ENCODE data around the gene HAUS8. TPM values are rescaled to one million over a fixed set of nuclear protein-coding genes. Genes with fewer than 3 reads are reported as not detected.

Gene HAUS8
- total and polyA plus RNA-seq, 2 of the 13 experiments (the other 11 are each of a cell fraction or from before 2014, with no cell fraction given) = 7.8 to 17.5 TPM

DNA sequence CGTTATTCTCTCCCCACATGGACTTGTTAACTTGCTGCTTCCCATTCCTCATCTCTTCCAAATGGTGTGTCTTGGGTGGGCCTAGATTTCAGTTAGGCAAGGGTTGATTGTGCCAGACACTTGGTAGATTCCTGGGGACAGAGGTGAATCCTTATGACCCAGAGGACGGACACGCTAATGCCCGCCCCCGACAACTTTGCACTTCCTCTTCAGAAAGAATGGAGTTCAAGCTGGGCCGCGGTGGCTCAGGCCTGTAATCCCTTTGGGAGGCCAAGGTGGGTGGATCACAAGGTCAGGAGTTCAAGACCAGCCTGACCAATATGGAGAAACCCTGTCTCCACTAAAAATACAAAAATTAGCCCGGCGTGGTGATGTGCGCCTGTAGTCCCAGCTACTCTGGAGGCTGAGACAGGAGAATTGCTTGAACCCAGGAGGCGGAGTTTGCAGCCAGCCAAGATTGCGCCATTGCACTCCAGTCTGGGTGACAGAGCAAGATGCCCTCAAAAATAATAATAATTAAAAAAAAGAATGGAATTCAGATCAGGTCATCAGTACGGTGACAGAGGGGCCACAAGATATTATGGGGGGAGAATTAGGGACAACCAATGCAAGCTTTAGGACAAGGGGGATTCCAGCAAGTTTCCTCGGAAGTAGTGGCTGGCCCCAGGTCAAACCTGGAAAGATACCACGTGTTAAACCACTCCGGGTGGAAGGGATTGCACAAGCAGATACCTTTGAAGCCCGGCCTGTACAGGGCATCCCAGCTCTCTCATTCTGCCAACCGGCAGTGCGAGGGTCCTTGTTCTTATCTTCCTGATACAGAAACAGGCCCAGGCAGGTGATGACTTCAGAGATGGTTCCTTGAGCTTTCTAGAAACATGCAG lies 3.0 kb upstream of the HAUS8 start (continued):
- TF ChIP-seq HOXA7 (CRISPR knock-in tag; IDR thresholded peaks at IDR 0.05) = no peak
- TF ChIP-seq, protein P1, sequence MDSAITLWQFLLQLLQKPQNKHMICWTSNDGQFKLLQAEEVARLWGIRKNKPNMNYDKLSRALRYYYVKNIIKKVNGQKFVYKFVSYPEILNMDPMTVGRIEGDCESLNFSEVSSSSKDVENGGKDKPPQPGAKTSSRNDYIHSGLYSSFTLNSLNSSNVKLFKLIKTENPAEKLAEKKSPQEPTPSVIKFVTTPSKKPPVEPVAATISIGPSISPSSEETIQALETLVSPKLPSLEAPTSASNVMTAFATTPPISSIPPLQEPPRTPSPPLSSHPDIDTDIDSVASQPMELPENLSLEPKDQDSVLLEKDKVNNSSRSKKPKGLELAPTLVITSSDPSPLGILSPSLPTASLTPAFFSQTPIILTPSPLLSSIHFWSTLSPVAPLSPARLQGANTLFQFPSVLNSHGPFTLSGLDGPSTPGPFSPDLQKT (CRISPR knock-in tag; IDR thresholded peaks at IDR 0.05; ENCODE audit: borderline replicate concordance) = no peak
- TF ChIP-seq NFIC (IDR thresholded peaks at IDR 0.05; ENCODE audit: low read length) = no peak
- TF ChIP-seq ZNF672 (CRISPR knock-in tag; IDR thresholded peaks at IDR 0.05) = no peak
- TF ChIP-seq MTA3 (CRISPR knock-in tag; IDR thresholded peaks at IDR 0.05) = no peak
- TF ChIP-seq SMAD1 (CRISPR knock-in tag; IDR thresholded peaks at IDR 0.05; ENCODE audit: borderline replicate concordance, low read depth) = no peak
- no peak for TF ChIP-seq ESRRA (CRISPR knock-in tag; IDR thresholded peaks at IDR 0.05; ENCODE audit: low read depth)
- TF ChIP-seq, protein P2, sequence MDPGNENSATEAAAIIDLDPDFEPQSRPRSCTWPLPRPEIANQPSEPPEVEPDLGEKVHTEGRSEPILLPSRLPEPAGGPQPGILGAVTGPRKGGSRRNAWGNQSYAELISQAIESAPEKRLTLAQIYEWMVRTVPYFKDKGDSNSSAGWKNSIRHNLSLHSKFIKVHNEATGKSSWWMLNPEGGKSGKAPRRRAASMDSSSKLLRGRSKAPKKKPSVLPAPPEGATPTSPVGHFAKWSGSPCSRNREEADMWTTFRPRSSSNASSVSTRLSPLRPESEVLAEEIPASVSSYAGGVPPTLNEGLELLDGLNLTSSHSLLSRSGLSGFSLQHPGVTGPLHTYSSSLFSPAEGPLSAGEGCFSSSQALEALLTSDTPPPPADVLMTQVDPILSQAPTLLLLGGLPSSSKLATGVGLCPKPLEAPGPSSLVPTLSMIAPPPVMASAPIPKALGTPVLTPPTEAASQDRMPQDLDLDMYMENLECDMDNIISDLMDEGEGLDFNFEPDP (CRISPR knock-in tag; conservative IDR thresholded peaks at IDR 0.05) = no peak
- no peak for TF ChIP-seq ZNF329 (CRISPR knock-in tag; IDR thresholded peaks at IDR 0.05; ENCODE audit: low read depth)
- TF ChIP-seq ZMAT3 (CRISPR knock-in tag; conservative IDR thresholded peaks at IDR 0.05) = no peak
- TF ChIP-seq, protein P3, sequence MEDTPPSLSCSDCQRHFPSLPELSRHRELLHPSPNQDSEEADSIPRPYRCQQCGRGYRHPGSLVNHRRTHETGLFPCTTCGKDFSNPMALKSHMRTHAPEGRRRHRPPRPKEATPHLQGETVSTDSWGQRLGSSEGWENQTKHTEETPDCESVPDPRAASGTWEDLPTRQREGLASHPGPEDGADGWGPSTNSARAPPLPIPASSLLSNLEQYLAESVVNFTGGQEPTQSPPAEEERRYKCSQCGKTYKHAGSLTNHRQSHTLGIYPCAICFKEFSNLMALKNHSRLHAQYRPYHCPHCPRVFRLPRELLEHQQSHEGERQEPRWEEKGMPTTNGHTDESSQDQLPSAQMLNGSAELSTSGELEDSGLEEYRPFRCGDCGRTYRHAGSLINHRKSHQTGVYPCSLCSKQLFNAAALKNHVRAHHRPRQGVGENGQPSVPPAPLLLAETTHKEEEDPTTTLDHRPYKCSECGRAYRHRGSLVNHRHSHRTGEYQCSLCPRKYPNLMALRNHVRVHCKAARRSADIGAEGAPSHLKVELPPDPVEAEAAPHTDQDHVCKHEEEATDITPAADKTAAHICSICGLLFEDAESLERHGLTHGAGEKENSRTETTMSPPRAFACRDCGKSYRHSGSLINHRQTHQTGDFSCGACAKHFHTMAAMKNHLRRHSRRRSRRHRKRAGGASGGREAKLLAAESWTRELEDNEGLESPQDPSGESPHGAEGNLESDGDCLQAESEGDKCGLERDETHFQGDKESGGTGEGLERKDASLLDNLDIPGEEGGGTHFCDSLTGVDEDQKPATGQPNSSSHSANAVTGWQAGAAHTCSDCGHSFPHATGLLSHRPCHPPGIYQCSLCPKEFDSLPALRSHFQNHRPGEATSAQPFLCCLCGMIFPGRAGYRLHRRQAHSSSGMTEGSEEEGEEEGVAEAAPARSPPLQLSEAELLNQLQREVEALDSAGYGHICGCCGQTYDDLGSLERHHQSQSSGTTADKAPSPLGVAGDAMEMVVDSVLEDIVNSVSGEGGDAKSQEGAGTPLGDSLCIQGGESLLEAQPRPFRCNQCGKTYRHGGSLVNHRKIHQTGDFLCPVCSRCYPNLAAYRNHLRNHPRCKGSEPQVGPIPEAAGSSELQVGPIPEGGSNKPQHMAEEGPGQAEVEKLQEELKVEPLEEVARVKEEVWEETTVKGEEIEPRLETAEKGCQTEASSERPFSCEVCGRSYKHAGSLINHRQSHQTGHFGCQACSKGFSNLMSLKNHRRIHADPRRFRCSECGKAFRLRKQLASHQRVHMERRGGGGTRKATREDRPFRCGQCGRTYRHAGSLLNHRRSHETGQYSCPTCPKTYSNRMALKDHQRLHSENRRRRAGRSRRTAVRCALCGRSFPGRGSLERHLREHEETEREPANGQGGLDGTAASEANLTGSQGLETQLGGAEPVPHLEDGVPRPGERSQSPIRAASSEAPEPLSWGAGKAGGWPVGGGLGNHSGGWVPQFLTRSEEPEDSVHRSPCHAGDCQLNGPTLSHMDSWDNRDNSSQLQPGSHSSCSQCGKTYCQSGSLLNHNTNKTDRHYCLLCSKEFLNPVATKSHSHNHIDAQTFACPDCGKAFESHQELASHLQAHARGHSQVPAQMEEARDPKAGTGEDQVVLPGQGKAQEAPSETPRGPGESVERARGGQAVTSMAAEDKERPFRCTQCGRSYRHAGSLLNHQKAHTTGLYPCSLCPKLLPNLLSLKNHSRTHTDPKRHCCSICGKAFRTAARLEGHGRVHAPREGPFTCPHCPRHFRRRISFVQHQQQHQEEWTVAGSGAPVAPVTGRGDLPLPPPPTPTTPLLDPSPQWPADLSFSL (CRISPR knock-in tag; IDR thresholded peaks at IDR 0.05) = no peak
- no peak for TF ChIP-seq ONECUT2 (CRISPR knock-in tag; IDR thresholded peaks at IDR 0.05)
- no peak for TF ChIP-seq ZNF83 (CRISPR knock-in tag; IDR thresholded peaks at IDR 0.05; ENCODE audit: borderline replicate concordance)
- TF ChIP-seq FOXA3 (CRISPR knock-in tag; IDR thresholded peaks at IDR 0.05) = no peak
- TF ChIP-seq, protein P4, sequence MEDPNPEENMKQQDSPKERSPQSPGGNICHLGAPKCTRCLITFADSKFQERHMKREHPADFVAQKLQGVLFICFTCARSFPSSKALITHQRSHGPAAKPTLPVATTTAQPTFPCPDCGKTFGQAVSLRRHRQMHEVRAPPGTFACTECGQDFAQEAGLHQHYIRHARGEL (CRISPR knock-in tag; IDR thresholded peaks at IDR 0.05) = no peak
- TF ChIP-seq CEBPB (IDR thresholded peaks at IDR 0.05; ENCODE audit: borderline replicate concordance, low read depth, low read length) = peak; percentile 76; the same call in 1 of the 2 replicates
- no peak for TF ChIP-seq ATAD3A (CRISPR knock-in tag; IDR thresholded peaks at IDR 0.05)

All from HepG2 (cell line).